Measurements from ENCODE around the gene GJA1. TPM values are rescaled to one million over a fixed set of nuclear protein-coding genes. Genes with fewer than 3 reads are reported as not detected.

The GJA1 gene
- total and polyA plus RNA-seq, 2 experiments from 2014 or later: 86.0 to 248 TPM

GRCh38 chr6:121497970-121498375 is 62.5 kb downstream of the GJA1 start:
- no peaks in the 10 kb centered on the region for H3K79me2 ChIP-seq
- H3K27me3 ChIP-seq: no peaks in the 10 kb centered on the region
- no peaks in the 10 kb centered on the region for H3K9me2 ChIP-seq (replicated peaks; ENCODE audit: insufficient read depth)
- H3K36me3 ChIP-seq (replicated peaks; ENCODE audit: insufficient read depth, low read depth): no peaks in the 10 kb centered on the region
- H3K4me1 ChIP-seq (ENCODE audit: insufficient read depth): no peaks in the 10 kb centered on the region
- H3K4me3 ChIP-seq: no peak overlapping the region
- H4K20me1 ChIP-seq (ENCODE audit: insufficient read depth, poor library complexity, severe bottlenecking): no peaks in the 10 kb centered on the region
- no peak overlapping the region for H3K27ac ChIP-seq
- H3K9me3 ChIP-seq (ENCODE audit: low read depth): no peaks in the 10 kb centered on the region
- TF ChIP-seq EZH2phosphoT487 (IDR thresholded peaks at IDR 0.05; ENCODE audit: low read depth, severe bottlenecking, unreplicated experiment) (no peak), EZH2 (IDR thresholded peaks at IDR 0.05; ENCODE audit: borderline replicate concordance) (no peak), CTCF (IDR thresholded peaks at IDR 0.05; ENCODE audit: poor library complexity) (no peak)
- no peak overlapping the region for H3K4me2 ChIP-seq
- H2AFZ ChIP-seq: no peak overlapping the region
- 82% methylated on average over 5 of the region's 5 CpGs for WGBS (ENCODE audit: low lambda C conversion rate, missing lambda C conversion rate)
- no peak for DNase-seq (ENCODE audit: low spot score)

GRCh38 chr6:121498481-121499276 is 63.2 kb downstream of the GJA1 start:
- Histone ChIP-seq H3K27ac (no peak overlapping the region), H3K79me2 (no peaks in the 10 kb centered on the region), H2AFZ (no peak overlapping the region), H3K4me1 (ENCODE audit: insufficient read depth) (no peaks in the 10 kb centered on the region), H3K36me3 (replicated peaks; ENCODE audit: insufficient read depth, low read depth) (no peaks in the 10 kb centered on the region), H3K4me2 (no peak overlapping the region), H3K9me2 (replicated peaks; ENCODE audit: insufficient read depth) (no peaks in the 10 kb centered on the region), H3K4me3 (no peak overlapping the region), H3K9me3 (ENCODE audit: low read depth) (no peaks in the 10 kb centered on the region), H3K27me3 (no peaks in the 10 kb centered on the region), H4K20me1 (ENCODE audit: insufficient read depth, poor library complexity, severe bottlenecking) (no peaks in the 10 kb centered on the region)
- DNase-seq (ENCODE audit: low spot score): no peak
- WGBS (ENCODE audit: low lambda C conversion rate, missing lambda C conversion rate): 88% methylated on average over 12 of the region's 12 CpGs
- no peak for TF ChIP-seq EZH2phosphoT487 (IDR thresholded peaks at IDR 0.05; ENCODE audit: low read depth, severe bottlenecking, unreplicated experiment)
- TF ChIP-seq EZH2 (IDR thresholded peaks at IDR 0.05; ENCODE audit: borderline replicate concordance): no peak
- TF ChIP-seq CTCF (IDR thresholded peaks at IDR 0.05; ENCODE audit: poor library complexity): no peak

Small RNAs within 50 kb of the gene (small RNA-seq; reads per million reads assigned to genes)
- not detected for gene RNU4-35P

Other genes starting within 250 kb of the GJA1 start
- gene TBC1D32, start 101.2 kb upstream of the GJA1 start, total RNA-seq: 9.9 and 16.6 TPM in 2 replicates
- gene TBC1D32, start 101.2 kb upstream of the GJA1 start, polyA plus RNA-seq: 3.7 and 5.2 TPM in 2 replicates